K562 (cell line): ENCODE data around the gene SLC35E3.

Experiments used
- POLR2AphosphoS5 ChIP-seq: IDR thresholded peaks from 2 replicates; pipeline ENCODE4 v1.6.1; 2011; ENCODE audit warnings: mild to moderate bottlenecking, low read depth, low read length, moderate library complexity; ENCODE audit not compliant: control insufficient read depth, insufficient read depth
- SRF ChIP-seq, 2 experiments: fragments of 250-450, 450-650 bp in 1 of 2; sonication (Bioruptor Pico) in 1 of 2; sonication (generic) in 1 of 2; formaldehyde crosslinking; IDR thresholded peaks; 2 replicates each; pipeline versions ENCODE4 v1.5.0 to v1.5.1; 2020 to 2022; ENCODE audit warnings: mild to moderate bottlenecking in 1 of 2, missing genetic modification reagents in 1 of 2
- TF ChIP-seq, protein P1 (sequence below): fragments of 250-450 bp; sonication (Bioruptor Pico); IDR thresholded peaks from 2 replicates; pipeline ENCODE4 v1.5.0; 2020; ENCODE audit warnings: mild to moderate bottlenecking, borderline replicate concordance

DNA sequence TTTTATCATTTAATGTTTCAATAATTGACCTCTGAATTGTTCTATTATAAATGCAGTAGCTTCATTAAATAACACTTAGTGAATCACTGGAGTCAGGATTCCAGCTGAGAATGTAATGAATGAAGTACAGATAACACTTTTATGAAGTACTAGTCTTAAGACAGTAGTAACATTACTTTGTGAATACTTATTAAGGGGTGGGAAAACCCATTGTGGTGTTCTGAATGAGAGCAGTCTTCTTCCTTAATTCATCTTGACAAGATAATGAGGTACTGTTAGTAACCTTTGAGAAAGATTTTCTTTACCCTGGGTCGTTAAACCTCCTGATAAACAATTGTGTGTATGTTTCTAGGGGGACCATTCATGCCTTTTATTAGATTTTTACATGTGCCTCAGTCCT lies 46.5 kb upstream of the SLC35E3 start:
- no peak for TF ChIP-seq SRF (CRISPR knock-in tag; IDR thresholded peaks at IDR 0.05)
- TF ChIP-seq, protein P1, sequence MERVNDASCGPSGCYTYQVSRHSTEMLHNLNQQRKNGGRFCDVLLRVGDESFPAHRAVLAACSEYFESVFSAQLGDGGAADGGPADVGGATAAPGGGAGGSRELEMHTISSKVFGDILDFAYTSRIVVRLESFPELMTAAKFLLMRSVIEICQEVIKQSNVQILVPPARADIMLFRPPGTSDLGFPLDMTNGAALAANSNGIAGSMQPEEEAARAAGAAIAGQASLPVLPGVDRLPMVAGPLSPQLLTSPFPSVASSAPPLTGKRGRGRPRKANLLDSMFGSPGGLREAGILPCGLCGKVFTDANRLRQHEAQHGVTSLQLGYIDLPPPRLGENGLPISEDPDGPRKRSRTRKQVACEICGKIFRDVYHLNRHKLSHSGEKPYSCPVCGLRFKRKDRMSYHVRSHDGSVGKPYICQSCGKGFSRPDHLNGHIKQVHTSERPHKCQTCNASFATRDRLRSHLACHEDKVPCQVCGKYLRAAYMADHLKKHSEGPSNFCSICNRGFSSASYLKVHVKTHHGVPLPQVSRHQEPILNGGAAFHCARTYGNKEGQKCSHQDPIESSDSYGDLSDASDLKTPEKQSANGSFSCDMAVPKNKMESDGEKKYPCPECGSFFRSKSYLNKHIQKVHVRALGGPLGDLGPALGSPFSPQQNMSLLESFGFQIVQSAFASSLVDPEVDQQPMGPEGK (CRISPR knock-in tag), result no peak
- TF ChIP-seq POLR2AphosphoS5, result no peak
